Endothelial cell of umbilical vein (primary cell): ENCODE measurements around the gene DENND4A. TPM values are rescaled to one million over a fixed set of nuclear protein-coding genes. Genes with fewer than 3 reads are reported as not detected.
A peak's percentile ranks its signal among the peaks of the same experiment; 100 is the strongest.

Experiments used
- BruUV-seq: library from RNA; stranded (reverse); fragments of 400-500 nt; replicated peaks from 2 replicates; lab custom pipeline; 2021; lab: Mats Ljungman, UMichigan
- CTCF ChIA-PET: fragments of 300-600, 350-600 bp; sonication (Branson Sonifier 250); formaldehyde crosslinking; loops from one replicate; lab custom pipeline; 2021; ENCODE audit warnings: antibody characterized with exemption, inconsistent platforms; lab: Charles Lee
- POLR2A ChIA-PET: fragments of 300-600, 350-600 bp; sonication (Branson Sonifier 250); formaldehyde crosslinking; loops from one replicate; lab custom pipeline; 2021; ENCODE audit warnings: antibody characterized with exemption, inconsistent platforms; lab: Charles Lee
- DNase-seq: peaks from one replicate; pipeline ENCODE4 v3.0.0-alpha.2; 2011; ENCODE audit warnings: low read depth, low spot score
- FAIRE-seq: peaks from 2 replicates; lab custom pipeline; 2011; peaks lifted over from hg19 to GRCh38; lab: Jason Lieb, UNC
- H2AFZ ChIP-seq: 2 replicates; pipeline ENCODE4 v1.6.0; 2012; ENCODE audit warnings: low read depth, low read length, control low read depth, inconsistent platforms
- H3K27ac ChIP-seq: 2 replicates; pipeline ENCODE4 v1.5.1; 2011; ENCODE audit warnings: low read depth, mild to moderate bottlenecking, control low read depth, low read length, moderate library complexity; ENCODE audit not compliant: insufficient read depth
- H3K27me3 ChIP-seq, 2 experiments: 2 replicates each; pipeline versions ENCODE4 v1.6.0 to v1.6.1; 2011; ENCODE audit warnings: low read length in 2 of 2, mixed read lengths in 1 of 2; ENCODE audit not compliant: control insufficient read depth in 2 of 2, insufficient read depth in 2 of 2
- H3K36me3 ChIP-seq, 2 experiments: 2 replicates in 1 of 2; 3 replicates in 1 of 2; pipeline ENCODE4 v1.5.1; 2011; ENCODE audit warnings: low read length in 2 of 2, mild to moderate bottlenecking in 1 of 2, moderate library complexity in 1 of 2; ENCODE audit not compliant: control insufficient read depth in 2 of 2, insufficient read depth in 2 of 2; ENCODE audit errors: extremely low read depth in 1 of 2
- H3K4me1 ChIP-seq: 3 replicates; pipeline ENCODE4 v1.5.1; 2011; ENCODE audit warnings: mild to moderate bottlenecking, low read length; ENCODE audit not compliant: control insufficient read depth, insufficient read depth; ENCODE audit errors: extremely low read depth
- H3K4me2 ChIP-seq: 2 replicates; pipeline ENCODE4 v1.6.1; 2011; ENCODE audit warnings: low read length, control low read depth, mixed read lengths; ENCODE audit not compliant: insufficient read depth
- H3K4me3 ChIP-seq, 3 experiments: fragments of 200-600 bp in 1 of 3; sonication (generic), shearing (Covaris generic) in 1 of 3; replicated peaks in 1 of 3; 2 replicates each; pipeline ENCODE4 v1.5.1; 2011 to 2016; ENCODE audit warnings: control low read depth in 3 of 3, low read length in 3 of 3, mild to moderate bottlenecking in 2 of 3, inconsistent platforms in 1 of 3, low read depth in 1 of 3, moderate library complexity in 1 of 3; ENCODE audit not compliant: insufficient read depth in 1 of 3
- H3K79me2 ChIP-seq: 2 replicates; pipeline ENCODE4 v1.6.0; 2012; ENCODE audit warnings: low read length, inconsistent platforms; ENCODE audit not compliant: control insufficient read depth, insufficient read depth
- H3K9ac ChIP-seq: replicated peaks from 2 replicates; pipeline ENCODE3; 2011; ENCODE audit warnings: low read length, control low read depth; ENCODE audit not compliant: insufficient read depth; ENCODE audit errors: extremely low read depth
- H3K9me1 ChIP-seq: replicated peaks from 3 replicates; pipeline ENCODE4 v1.6.0; 2011; ENCODE audit warnings: mild to moderate bottlenecking, low read length; ENCODE audit not compliant: control insufficient read depth, insufficient read depth; ENCODE audit errors: extremely low read depth
- H3K9me3 ChIP-seq: replicated peaks from 2 replicates; pipeline ENCODE4 v1.5.1; 2012; ENCODE audit warnings: low read length, inconsistent platforms; ENCODE audit not compliant: control insufficient read depth, insufficient read depth
- H4K20me1 ChIP-seq: replicated peaks from 2 replicates; pipeline ENCODE3; 2011; ENCODE audit warnings: mild to moderate bottlenecking, low read length; ENCODE audit not compliant: control insufficient read depth, insufficient read depth; ENCODE audit errors: extremely low read depth
- EZH2 ChIP-seq: IDR thresholded peaks from 2 replicates; pipeline ENCODE4 v1.6.1; 2012; ENCODE audit warnings: borderline replicate concordance, low read depth, mild to moderate bottlenecking, moderate library complexity, low read length, inconsistent platforms; ENCODE audit not compliant: severe bottlenecking
- FOS ChIP-seq: IDR thresholded peaks from 2 replicates; pipeline ENCODE4 v1.6.1; 2011; ENCODE audit warnings: mild to moderate bottlenecking, low read length, moderate library complexity, borderline replicate concordance; ENCODE audit not compliant: insufficient read depth
- GATA2 ChIP-seq: IDR thresholded peaks from 2 replicates; pipeline ENCODE4 v1.7.0; 2011; ENCODE audit warnings: low read depth, mild to moderate bottlenecking, moderate library complexity, mixed read lengths, low read length; ENCODE audit not compliant: insufficient read length, insufficient read depth
- JUN ChIP-seq: IDR thresholded peaks from 2 replicates; pipeline ENCODE4 v1.6.1; 2011; ENCODE audit warnings: borderline replicate concordance, low read depth; ENCODE audit not compliant: insufficient read length, insufficient read depth
- MYC ChIP-seq: IDR thresholded peaks from one replicate; pipeline ENCODE4 v1.6.1; 2011; ENCODE audit warnings: mild to moderate bottlenecking, low read depth, low read length
- POLR2A ChIP-seq: IDR thresholded peaks from 2 replicates; pipeline ENCODE4 v1.6.1; 2012; ENCODE audit warnings: low read depth, mild to moderate bottlenecking, control low read depth, low read length
- POLR2AphosphoS5 ChIP-seq: IDR thresholded peaks from 2 replicates; pipeline ENCODE4 v1.6.1; 2012; ENCODE audit warnings: low read depth, mild to moderate bottlenecking, control low read depth, low read length, moderate library complexity; ENCODE audit not compliant: insufficient read depth
- dilution Hi-C: fragments of 300-500 bp; cut with MboI; formaldehyde crosslinking; loops from one replicate; pipeline ENCODE4 v1.15.0; 2019; ENCODE audit warnings: low sequenced_read_pairs; ENCODE audit not compliant: extremely low pct_ligation_motif_present
- intact Hi-C: fragments of 100-400 bp; cut with micrococcal nuclease; formaldehyde crosslinking; loops from one replicate; pipeline ENCODE4 v1.10.0; 2022
- polyA plus RNA-seq, 4 experiments: library from polyadenylated mRNA; depleted of rRNA in 3 of 4; stranded (reverse) in 3 of 4; unstranded in 1 of 4; fragments of >200 nt; gene quantifications; 2 replicates each; pipeline versions ENCODE4 v1.2.1 to v1.2.3, GENCODE V29; 2011 to 2012; ENCODE audit warnings: missing spikeins in 1 of 4
- total RNA-seq: library from RNA; stranded (reverse); gene quantifications from 2 replicates; pipeline ENCODE4 v1.2.3, GENCODE V29; 2021
- TF ChIP-seq, protein P1 (sequence below): IDR thresholded peaks from 2 replicates; pipeline ENCODE4 v1.6.1; 2011; ENCODE audit not compliant: insufficient read depth, insufficient read length
- TF ChIP-seq, protein P2 (sequence below), 2 donors: IDR thresholded peaks; 1 replicate in 1 of 2; 2 replicates in 1 of 2; pipeline ENCODE4 v1.5.1; 2011; ENCODE audit warnings: low read length in 2 of 2, mild to moderate bottlenecking in 2 of 2, moderate library complexity in 2 of 2, control low read depth in 1 of 2, inconsistent platforms in 1 of 2, low read depth in 1 of 2; ENCODE audit not compliant: insufficient read depth in 1 of 2; ENCODE audit errors: extremely low read depth in 1 of 2

DENND4A gene
- total and polyA plus RNA-seq, 2 donors (not counting 3 experiments of a cell fraction or from before 2014, with no cell fraction given) = 5.7 to 22.2 TPM

DNA sequence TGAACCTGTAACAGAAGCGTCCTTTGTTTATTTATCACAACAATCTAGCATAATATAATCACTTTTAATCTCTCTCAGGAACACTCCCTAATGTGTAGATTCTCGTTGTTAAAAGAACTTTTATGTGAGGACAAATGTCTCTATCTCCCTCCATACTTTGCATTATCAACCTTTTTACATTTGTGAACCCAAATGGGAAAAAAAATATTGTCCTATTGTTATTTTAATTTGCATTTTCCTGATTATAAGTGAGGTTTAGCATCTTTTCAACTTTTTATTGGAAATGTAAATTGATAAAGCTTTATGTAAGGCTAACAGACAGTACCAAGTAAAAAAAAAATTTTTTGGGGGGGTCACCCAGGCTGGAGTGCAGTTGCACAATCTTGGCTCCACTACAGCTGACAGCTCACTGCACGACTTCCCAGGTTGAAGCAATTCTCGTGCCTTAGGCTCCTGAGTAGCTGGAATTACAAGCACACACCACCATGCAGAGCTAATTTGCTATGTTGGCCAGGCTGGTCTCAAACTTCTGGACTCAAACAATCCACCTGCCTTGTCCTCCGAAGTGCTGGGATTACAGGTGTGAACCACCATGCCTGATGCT lies 33.0 kb upstream of the DENND4A start:
- dilution Hi-C loops = no loop called here

More for the DNA sequence above, 33.0 kb upstream of the DENND4A start:
- Histone ChIP-seq H3K36me3 (no peaks in the 10 kb centered on the region), H3K79me2 (no peaks in the 10 kb centered on the region), H3K9ac (no peak overlapping the region), H3K4me3 (no peak overlapping the region), H2AFZ (no peak overlapping the region), H3K27me3 (no peaks in the 10 kb centered on the region), H3K4me2 (no peak overlapping the region), H3K27ac (no peak overlapping the region), H4K20me1 (no peaks in the 10 kb centered on the region), H3K4me1 (peaks cover 4% of the 10 kb centered on the region), H3K9me3 (no peaks in the 10 kb centered on the region), H3K9me1 (no peaks in the 10 kb centered on the region)
- no TSS peak for BruUV-seq
- CTCF ChIA-PET = interaction anchor here (0.7 to 2.7 kb wide), 25 partner anchors 8 to 214 kb away, joined by 3 to 29 read pairs (median 5); partner anchors contain the start of genes DENND4A and INTS14
- TF ChIP-seq, protein P1, sequence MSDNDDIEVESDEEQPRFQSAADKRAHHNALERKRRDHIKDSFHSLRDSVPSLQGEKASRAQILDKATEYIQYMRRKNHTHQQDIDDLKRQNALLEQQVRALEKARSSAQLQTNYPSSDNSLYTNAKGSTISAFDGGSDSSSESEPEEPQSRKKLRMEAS = no peak
- no peak for TF ChIP-seq FOS
- no peak for TF ChIP-seq MYC
- TF ChIP-seq EZH2 = no peak
- no peak for TF ChIP-seq GATA2
- no peak for TF ChIP-seq JUN
- TF ChIP-seq POLR2AphosphoS5 = no peak
- TF ChIP-seq POLR2A = no peak
- TF ChIP-seq, protein P2, sequence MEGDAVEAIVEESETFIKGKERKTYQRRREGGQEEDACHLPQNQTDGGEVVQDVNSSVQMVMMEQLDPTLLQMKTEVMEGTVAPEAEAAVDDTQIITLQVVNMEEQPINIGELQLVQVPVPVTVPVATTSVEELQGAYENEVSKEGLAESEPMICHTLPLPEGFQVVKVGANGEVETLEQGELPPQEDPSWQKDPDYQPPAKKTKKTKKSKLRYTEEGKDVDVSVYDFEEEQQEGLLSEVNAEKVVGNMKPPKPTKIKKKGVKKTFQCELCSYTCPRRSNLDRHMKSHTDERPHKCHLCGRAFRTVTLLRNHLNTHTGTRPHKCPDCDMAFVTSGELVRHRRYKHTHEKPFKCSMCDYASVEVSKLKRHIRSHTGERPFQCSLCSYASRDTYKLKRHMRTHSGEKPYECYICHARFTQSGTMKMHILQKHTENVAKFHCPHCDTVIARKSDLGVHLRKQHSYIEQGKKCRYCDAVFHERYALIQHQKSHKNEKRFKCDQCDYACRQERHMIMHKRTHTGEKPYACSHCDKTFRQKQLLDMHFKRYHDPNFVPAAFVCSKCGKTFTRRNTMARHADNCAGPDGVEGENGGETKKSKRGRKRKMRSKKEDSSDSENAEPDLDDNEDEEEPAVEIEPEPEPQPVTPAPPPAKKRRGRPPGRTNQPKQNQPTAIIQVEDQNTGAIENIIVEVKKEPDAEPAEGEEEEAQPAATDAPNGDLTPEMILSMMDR (IDR thresholded peaks at IDR 0.05; ENCODE audit: extremely low read depth in 1 of 2, insufficient read depth in 1 of 2, low read depth in 1 of 2, low read length in 2 of 2) = no peak
- DNase-seq (no peak), FAIRE-seq (peak; percentile 72)
- POLR2A ChIA-PET = no interaction called here
- intact Hi-C loops = loop anchor here (5.0 kb wide), 1 partner anchor 88 kb away; no protein-coding TSS in a partner anchor
